ENCODE data around the gene TMEM147. TPM values are rescaled to one million over a fixed set of nuclear protein-coding genes. Genes with fewer than 3 reads are reported as not detected.

TMEM147 gene
- total RNA-seq, 4 donors from 2014 or later, result 68.1 to 119 (median 89.6) TPM

GRCh38 chr19:35557539-35558399 lies 12.3 kb downstream of the TMEM147 start:
- intact Hi-C loops (cut with DNase I), result no loop called here
- peak overlapping the region; percentile 7 to 57 (median 38) for H3K4me3 ChIP-seq
- 5 to 6% methylated on average over 21 to 26 of the region's 60 CpGs for WGBS, 2 donors
- no peak for DNase-seq
- H3K27ac ChIP-seq, result no peak overlapping the region
- no peaks in the 10 kb centered on the region for H3K36me3 ChIP-seq
- peaks cover 0 to 59% (median 4%) of the 10 kb centered on the region in 4 donors for H3K27me3 ChIP-seq
- H3K9me3 ChIP-seq, result no peaks in the 10 kb centered on the region
- peaks cover 6 to 15% (median 13%) of the 10 kb centered on the region in 3 donors for H3K4me1 ChIP-seq
- no peak for TF ChIP-seq CTCF (IDR thresholded peaks at IDR 0.05)
- TF ChIP-seq POLR2A (IDR thresholded peaks at IDR 0.05), result no peak

- H3K9me3 ChIP-seq, result no peaks in the 10 kb centered on the region
- no peaks in the 10 kb centered on the region for H3K36me3 ChIP-seq
- no peak for DNase-seq
- WGBS, 2 donors, result 30 to 54% methylated on average over 7 to 16 of the region's 53 CpGs
- peaks cover 6 to 15% (median 13%) of the 10 kb centered on the region in 3 donors for H3K4me1 ChIP-seq
- peaks cover 0 to 68% (median 4%) of the 10 kb centered on the region in 4 donors for H3K27me3 ChIP-seq
- H3K4me3 ChIP-seq, result peak overlapping the region; percentile 7 to 57 (median 38)
- intact Hi-C loops (cut with DNase I), result no loop called here
- no peak overlapping the region for H3K27ac ChIP-seq
- TF ChIP-seq POLR2A (IDR thresholded peaks at IDR 0.05), result no peak
- no peak for TF ChIP-seq CTCF (IDR thresholded peaks at IDR 0.05)
Observed at GRCh38 chr19:35558400-35559280, 13.2 kb downstream of the TMEM147 start.

GRCh38 chr19:35559281-35559659 lies 13.8 kb downstream of the TMEM147 start:
- no peak for DNase-seq
- Histone ChIP-seq H3K27ac (no peak overlapping the region), H3K36me3 (no peaks in the 10 kb centered on the region), H3K4me1 (peaks cover 6 to 15% (median 13%) of the 10 kb centered on the region in 3 donors), H3K4me3 (no peak overlapping the region), H3K9me3 (no peaks in the 10 kb centered on the region), H3K27me3 (peaks cover 0 to 72% (median 4%) of the 10 kb centered on the region in 4 donors)
- no peak for TF ChIP-seq POLR2A (IDR thresholded peaks at IDR 0.05)
- TF ChIP-seq CTCF (IDR thresholded peaks at IDR 0.05), result no peak
- 47 to 52% methylated on average over 10 to 11 of the region's 11 CpGs for WGBS, 2 donors
- intact Hi-C loops (cut with DNase I), result no loop called here

- H3K4me1 ChIP-seq, result peaks cover 6 to 15% (median 13%) of the 10 kb centered on the region in 3 donors
- 84 to 89% methylated on average over 18 to 22 of the region's 23 CpGs for WGBS, 2 donors
- no peak overlapping the region for H3K27ac ChIP-seq
- peaks cover 0 to 77% (median 4%) of the 10 kb centered on the region in 4 donors for H3K27me3 ChIP-seq
- H3K4me3 ChIP-seq, result no peak overlapping the region
- no peak for DNase-seq
- no peaks in the 10 kb centered on the region for H3K36me3 ChIP-seq
- TF ChIP-seq CTCF (IDR thresholded peaks at IDR 0.05) (no peak), POLR2A (IDR thresholded peaks at IDR 0.05) (no peak)
- intact Hi-C loops (cut with DNase I), result no loop called here
- H3K9me3 ChIP-seq, result no peaks in the 10 kb centered on the region
Observed at GRCh38 chr19:35559781-35560180, 14.4 kb downstream of the TMEM147 start.
